ENCODE measurements around the gene FAM241A. TPM values are rescaled to one million over a fixed set of nuclear protein-coding genes. Genes with fewer than 3 reads are reported as not detected.

FAM241A gene
- total RNA-seq, 1 donor from 2014 or later: 1.2 TPM

- no peak for DNase-seq
- H3K36me3 Mint-ChIP-seq (ENCODE audit: unreplicated experiment): no peaks in the 10 kb centered on the region
- no peak for TF ChIP-seq CTCF (IDR thresholded peaks at IDR 0.05; ENCODE audit: partially characterized antibody, unreplicated experiment)
- peaks cover 2% of the 10 kb centered on the region for H3K27me3 Mint-ChIP-seq (ENCODE audit: unreplicated experiment)
- no peak overlapping the region for H3K4me3 Mint-ChIP-seq (ENCODE audit: unreplicated experiment)
- H3K27ac Mint-ChIP-seq (ENCODE audit: unreplicated experiment): no peak overlapping the region
- peaks cover 2% of the 10 kb centered on the region for H3K9me3 Mint-ChIP-seq (ENCODE audit: unreplicated experiment)
- peaks cover 4% of the 10 kb centered on the region for H3K4me1 Mint-ChIP-seq (ENCODE audit: low read depth, unreplicated experiment)
These were observed 3.1 kb upstream of the FAM241A start for GRCh38 chr4:112142182-112142581.

- Mint-ChIP-seq H3K4me3 (ENCODE audit: unreplicated experiment) (no peak overlapping the region), H3K27ac (ENCODE audit: unreplicated experiment) (no peak overlapping the region), H3K9me3 (ENCODE audit: unreplicated experiment) (peaks cover 2% of the 10 kb centered on the region), H3K36me3 (ENCODE audit: unreplicated experiment) (no peaks in the 10 kb centered on the region), H3K4me1 (ENCODE audit: low read depth, unreplicated experiment) (peaks cover 10% of the 10 kb centered on the region), H3K27me3 (ENCODE audit: unreplicated experiment) (peaks cover 2% of the 10 kb centered on the region)
- TF ChIP-seq CTCF (IDR thresholded peaks at IDR 0.05; ENCODE audit: partially characterized antibody, unreplicated experiment): no peak
- no peak for DNase-seq
These were observed 1.5 kb upstream of the FAM241A start for GRCh38 chr4:112143781-112144180.

DNA sequence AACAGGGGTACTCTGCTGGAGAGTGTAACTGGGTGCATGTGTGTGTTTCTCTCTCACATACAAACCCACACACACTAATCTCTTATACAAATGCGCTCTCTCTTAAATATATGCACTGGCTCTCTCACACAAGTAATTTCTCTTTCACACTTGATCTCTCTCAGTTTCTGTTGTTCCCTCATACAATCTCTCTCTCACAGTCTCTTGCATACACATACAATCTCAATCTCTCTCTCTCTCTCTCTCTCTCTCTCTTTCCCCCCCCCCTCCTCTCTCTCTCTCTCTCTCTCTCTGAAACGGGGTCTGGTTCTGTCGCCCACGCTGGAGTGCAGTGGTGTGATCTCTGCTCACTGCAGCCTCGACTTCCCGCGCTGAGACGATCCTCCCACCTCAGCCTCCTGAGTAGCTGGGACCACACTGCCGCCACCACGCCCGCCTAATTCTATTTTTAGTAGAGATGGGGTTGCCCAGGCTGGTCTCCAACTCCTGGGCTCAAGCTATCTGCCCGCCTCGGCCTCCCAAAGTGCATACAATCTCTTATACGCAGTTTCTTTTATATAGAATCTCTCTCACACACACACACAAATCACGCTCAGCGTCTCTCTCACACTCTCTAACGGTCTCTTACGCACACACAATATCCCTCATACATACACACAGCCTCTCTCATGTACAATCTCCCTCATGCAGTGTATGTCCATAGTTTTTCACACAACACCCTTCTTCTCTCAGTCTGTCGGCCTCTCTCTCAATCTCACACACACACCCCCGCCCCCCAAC, 518 bp upstream of the FAM241A start:
- Mint-ChIP-seq H3K27ac (ENCODE audit: unreplicated experiment) (peak overlapping the region; percentile 65), H3K27me3 (ENCODE audit: unreplicated experiment) (peaks cover 2% of the 10 kb centered on the region), H3K4me3 (ENCODE audit: unreplicated experiment) (peak overlapping the region; percentile 82), H3K9me3 (ENCODE audit: unreplicated experiment) (peaks cover 2% of the 10 kb centered on the region), H3K36me3 (ENCODE audit: unreplicated experiment) (no peaks in the 10 kb centered on the region), H3K4me1 (ENCODE audit: low read depth, unreplicated experiment) (peaks cover 10% of the 10 kb centered on the region)
- no peak for DNase-seq
- TF ChIP-seq CTCF (IDR thresholded peaks at IDR 0.05; ENCODE audit: partially characterized antibody, unreplicated experiment): no peak

GRCh38 chr4:112145790-112146501, 692 bp downstream of the FAM241A start:
- Mint-ChIP-seq H3K27me3 (ENCODE audit: unreplicated experiment) (peaks cover 2% of the 10 kb centered on the region), H3K27ac (ENCODE audit: unreplicated experiment) (no peak overlapping the region), H3K4me3 (ENCODE audit: unreplicated experiment) (peak overlapping the region; percentile 86), H3K4me1 (ENCODE audit: low read depth, unreplicated experiment) (peaks cover 10% of the 10 kb centered on the region), H3K9me3 (ENCODE audit: unreplicated experiment) (peaks cover 2% of the 10 kb centered on the region), H3K36me3 (ENCODE audit: unreplicated experiment) (no peaks in the 10 kb centered on the region)
- peak; percentile 23 for TF ChIP-seq CTCF (IDR thresholded peaks at IDR 0.05; ENCODE audit: partially characterized antibody, unreplicated experiment)
- DNase-seq: peak; percentile 73

DNA sequence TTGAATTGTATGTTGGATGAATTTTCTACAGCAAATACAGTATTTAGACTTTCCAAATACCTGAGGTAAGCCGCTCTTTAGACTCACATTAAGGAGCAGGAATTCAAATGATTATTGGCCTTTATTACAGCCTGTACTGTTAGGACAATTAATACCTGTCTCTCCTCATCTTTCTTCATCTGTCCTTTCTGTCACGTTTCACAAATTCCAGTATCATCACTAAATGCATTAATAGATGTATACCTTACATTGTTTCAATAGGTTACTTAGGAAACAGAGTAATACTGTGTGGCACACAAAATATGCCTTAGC, 1.2 kb downstream of the FAM241A start:
- H3K4me1 Mint-ChIP-seq (ENCODE audit: low read depth, unreplicated experiment): peaks cover 10% of the 10 kb centered on the region
- H3K27ac Mint-ChIP-seq (ENCODE audit: unreplicated experiment): no peak overlapping the region
- no peak for TF ChIP-seq CTCF (IDR thresholded peaks at IDR 0.05; ENCODE audit: partially characterized antibody, unreplicated experiment)
- DNase-seq: no peak
- H3K9me3 Mint-ChIP-seq (ENCODE audit: unreplicated experiment): peaks cover 2% of the 10 kb centered on the region
- peak overlapping the region; percentile 84 for H3K4me3 Mint-ChIP-seq (ENCODE audit: unreplicated experiment)
- H3K36me3 Mint-ChIP-seq (ENCODE audit: unreplicated experiment): no peaks in the 10 kb centered on the region
- H3K27me3 Mint-ChIP-seq (ENCODE audit: unreplicated experiment): peaks cover 2% of the 10 kb centered on the region

Data from glutamatergic neuron (in vitro differentiated cells).